Measurements from ENCODE around the gene KCND3. TPM values are rescaled to one million over a fixed set of nuclear protein-coding genes. Genes with fewer than 3 reads are reported as not detected.

KCND3 gene
- polyA plus RNA-seq, 1 donor from 2014 or later, result 7.8 TPM

DNA sequence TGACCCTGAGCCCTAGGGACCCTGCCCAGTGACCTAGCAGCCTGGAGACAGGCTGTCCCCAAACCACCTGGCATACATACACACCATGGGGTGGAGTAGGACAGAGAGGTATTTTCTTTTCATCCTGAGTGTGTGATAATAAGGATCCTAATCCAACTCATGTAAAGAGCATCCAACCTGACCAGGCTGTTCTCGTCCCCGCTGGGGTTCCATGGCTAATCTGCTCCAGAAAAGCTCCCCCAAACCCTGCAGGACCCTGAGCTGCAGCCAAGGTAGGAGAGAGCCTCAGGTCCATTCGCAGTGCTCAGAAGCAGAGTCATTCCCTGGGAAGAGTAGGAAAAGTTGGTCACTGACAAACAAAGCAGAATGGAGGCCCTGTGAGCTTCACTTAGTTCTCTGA, 31.4 kb downstream of the KCND3 start:
- Histone ChIP-seq H3K9me2 (ENCODE audit: insufficient read depth, low read length) (no peaks in the 10 kb centered on the region), H3K79me2 (replicated peaks; ENCODE audit: insufficient read depth, low read length) (no peaks in the 10 kb centered on the region), H2AFZ (ENCODE audit: low read depth, low read length) (no peak overlapping the region), H4K20me1 (ENCODE audit: insufficient read depth) (no peaks in the 10 kb centered on the region), H3K4me3 (ENCODE audit: low read length) (no peak overlapping the region), H3K9ac (ENCODE audit: low read length) (no peak overlapping the region), H3K36me3 (ENCODE audit: insufficient read depth, low read length) (no peaks in the 10 kb centered on the region), H3K27ac (ENCODE audit: low read length) (peak overlapping the region; percentile 12), H3F3A (ENCODE audit: insufficient read depth, low read length, poor library complexity, severe bottlenecking) (no peaks in the 10 kb centered on the region), H3K9me3 (ENCODE audit: low read length) (no peaks in the 10 kb centered on the region), H3K27me3 (ENCODE audit: insufficient read depth, low read depth, low read length) (no peaks in the 10 kb centered on the region), H3K4me2 (ENCODE audit: low read length) (no peak overlapping the region)
- TF ChIP-seq RAD21 (conservative IDR thresholded peaks at IDR 0.05) (no peak), MXI1 (conservative IDR thresholded peaks at IDR 0.05; ENCODE audit: poor library complexity, severe bottlenecking) (no peak), EP300 (conservative IDR thresholded peaks at IDR 0.05; ENCODE audit: poor library complexity, severe bottlenecking) (no peak)

DNA sequence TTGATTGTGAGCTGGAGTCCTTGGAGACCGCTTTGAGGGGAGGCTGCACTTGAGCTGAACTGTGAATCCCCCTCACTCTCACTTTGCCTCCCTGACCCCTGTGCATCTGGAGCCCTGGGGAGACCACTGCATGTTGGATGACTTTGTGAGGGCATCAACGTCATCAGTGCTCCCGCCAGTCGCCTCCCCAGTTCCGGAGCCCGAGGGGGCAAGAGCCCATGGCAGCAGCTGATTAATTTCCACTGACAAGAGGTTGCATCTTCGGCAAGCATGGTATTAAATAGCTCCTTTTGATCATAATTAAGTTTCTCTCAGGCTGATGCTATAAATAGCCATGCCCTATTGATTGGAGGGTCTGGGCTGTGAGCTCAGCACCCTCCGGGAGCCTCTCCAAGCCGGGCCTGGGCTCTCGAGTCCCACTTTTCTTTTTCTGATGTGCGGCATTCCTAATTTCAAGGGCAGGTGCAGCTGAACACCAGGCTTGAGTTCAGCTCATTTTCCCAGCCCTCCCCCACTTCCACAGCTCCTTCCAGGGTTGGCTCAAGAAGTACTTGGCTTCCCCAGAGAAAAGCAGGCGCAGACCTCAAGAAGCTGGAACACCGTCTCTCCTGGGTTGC, 33.2 kb downstream of the KCND3 start:
- Histone ChIP-seq H3K36me3 (ENCODE audit: insufficient read depth, low read length) (no peaks in the 10 kb centered on the region), H2AFZ (ENCODE audit: low read depth, low read length) (no peak overlapping the region), H3K27ac (ENCODE audit: low read length) (no peak overlapping the region), H3K9me3 (ENCODE audit: low read length) (no peaks in the 10 kb centered on the region), H3K27me3 (ENCODE audit: insufficient read depth, low read depth, low read length) (no peaks in the 10 kb centered on the region), H3K9ac (ENCODE audit: low read length) (no peak overlapping the region), H4K20me1 (ENCODE audit: insufficient read depth) (no peaks in the 10 kb centered on the region), H3K9me2 (ENCODE audit: insufficient read depth, low read length) (no peaks in the 10 kb centered on the region), H3K4me2 (ENCODE audit: low read length) (no peak overlapping the region), H3K79me2 (replicated peaks; ENCODE audit: insufficient read depth, low read length) (no peaks in the 10 kb centered on the region), H3F3A (ENCODE audit: insufficient read depth, low read length, poor library complexity, severe bottlenecking) (no peaks in the 10 kb centered on the region), H3K4me3 (ENCODE audit: low read length) (no peak overlapping the region)
- no peak for TF ChIP-seq POLR2AphosphoS5 (IDR thresholded peaks at IDR 0.05)
- TF ChIP-seq, protein P1, sequence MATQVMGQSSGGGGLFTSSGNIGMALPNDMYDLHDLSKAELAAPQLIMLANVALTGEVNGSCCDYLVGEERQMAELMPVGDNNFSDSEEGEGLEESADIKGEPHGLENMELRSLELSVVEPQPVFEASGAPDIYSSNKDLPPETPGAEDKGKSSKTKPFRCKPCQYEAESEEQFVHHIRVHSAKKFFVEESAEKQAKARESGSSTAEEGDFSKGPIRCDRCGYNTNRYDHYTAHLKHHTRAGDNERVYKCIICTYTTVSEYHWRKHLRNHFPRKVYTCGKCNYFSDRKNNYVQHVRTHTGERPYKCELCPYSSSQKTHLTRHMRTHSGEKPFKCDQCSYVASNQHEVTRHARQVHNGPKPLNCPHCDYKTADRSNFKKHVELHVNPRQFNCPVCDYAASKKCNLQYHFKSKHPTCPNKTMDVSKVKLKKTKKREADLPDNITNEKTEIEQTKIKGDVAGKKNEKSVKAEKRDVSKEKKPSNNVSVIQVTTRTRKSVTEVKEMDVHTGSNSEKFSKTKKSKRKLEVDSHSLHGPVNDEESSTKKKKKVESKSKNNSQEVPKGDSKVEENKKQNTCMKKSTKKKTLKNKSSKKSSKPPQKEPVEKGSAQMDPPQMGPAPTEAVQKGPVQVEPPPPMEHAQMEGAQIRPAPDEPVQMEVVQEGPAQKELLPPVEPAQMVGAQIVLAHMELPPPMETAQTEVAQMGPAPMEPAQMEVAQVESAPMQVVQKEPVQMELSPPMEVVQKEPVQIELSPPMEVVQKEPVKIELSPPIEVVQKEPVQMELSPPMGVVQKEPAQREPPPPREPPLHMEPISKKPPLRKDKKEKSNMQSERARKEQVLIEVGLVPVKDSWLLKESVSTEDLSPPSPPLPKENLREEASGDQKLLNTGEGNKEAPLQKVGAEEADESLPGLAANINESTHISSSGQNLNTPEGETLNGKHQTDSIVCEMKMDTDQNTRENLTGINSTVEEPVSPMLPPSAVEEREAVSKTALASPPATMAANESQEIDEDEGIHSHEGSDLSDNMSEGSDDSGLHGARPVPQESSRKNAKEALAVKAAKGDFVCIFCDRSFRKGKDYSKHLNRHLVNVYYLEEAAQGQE (IDR thresholded peaks at IDR 0.05; ENCODE audit: borderline replicate concordance), result no peak
- TF ChIP-seq, protein P2, sequence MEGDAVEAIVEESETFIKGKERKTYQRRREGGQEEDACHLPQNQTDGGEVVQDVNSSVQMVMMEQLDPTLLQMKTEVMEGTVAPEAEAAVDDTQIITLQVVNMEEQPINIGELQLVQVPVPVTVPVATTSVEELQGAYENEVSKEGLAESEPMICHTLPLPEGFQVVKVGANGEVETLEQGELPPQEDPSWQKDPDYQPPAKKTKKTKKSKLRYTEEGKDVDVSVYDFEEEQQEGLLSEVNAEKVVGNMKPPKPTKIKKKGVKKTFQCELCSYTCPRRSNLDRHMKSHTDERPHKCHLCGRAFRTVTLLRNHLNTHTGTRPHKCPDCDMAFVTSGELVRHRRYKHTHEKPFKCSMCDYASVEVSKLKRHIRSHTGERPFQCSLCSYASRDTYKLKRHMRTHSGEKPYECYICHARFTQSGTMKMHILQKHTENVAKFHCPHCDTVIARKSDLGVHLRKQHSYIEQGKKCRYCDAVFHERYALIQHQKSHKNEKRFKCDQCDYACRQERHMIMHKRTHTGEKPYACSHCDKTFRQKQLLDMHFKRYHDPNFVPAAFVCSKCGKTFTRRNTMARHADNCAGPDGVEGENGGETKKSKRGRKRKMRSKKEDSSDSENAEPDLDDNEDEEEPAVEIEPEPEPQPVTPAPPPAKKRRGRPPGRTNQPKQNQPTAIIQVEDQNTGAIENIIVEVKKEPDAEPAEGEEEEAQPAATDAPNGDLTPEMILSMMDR (IDR thresholded peaks at IDR 0.05; ENCODE audit: poor library complexity, severe bottlenecking), result no peak
- no peak for TF ChIP-seq EZH2 (IDR thresholded peaks at IDR 0.05; ENCODE audit: borderline replicate concordance, insufficient read depth, low read length, poor library complexity, severe bottlenecking)
- TF ChIP-seq SMC3 (conservative IDR thresholded peaks at IDR 0.05; ENCODE audit: poor library complexity), result no peak
- TF ChIP-seq MXI1 (conservative IDR thresholded peaks at IDR 0.05; ENCODE audit: poor library complexity, severe bottlenecking), result no peak

DNA sequence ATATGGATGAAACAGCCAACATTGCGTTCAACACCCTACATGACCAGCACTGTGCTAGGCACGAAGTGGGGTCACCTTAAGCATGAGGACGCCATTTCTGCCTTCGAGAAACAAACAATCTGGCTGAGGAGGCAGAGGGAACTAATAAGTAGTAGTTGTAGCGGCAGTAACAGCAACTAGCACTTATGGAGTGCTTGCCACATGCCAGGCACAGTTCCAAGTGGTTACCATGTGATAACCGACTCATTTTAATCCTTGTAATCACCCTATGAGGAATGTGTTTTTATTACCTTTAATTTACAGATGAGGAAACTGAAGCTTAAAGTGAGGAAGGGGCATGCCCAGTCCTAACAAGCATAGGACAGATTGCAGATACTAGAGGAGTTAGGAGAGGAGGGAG, 33.7 kb downstream of the KCND3 start:
- Histone ChIP-seq H2AFZ (ENCODE audit: low read depth, low read length) (no peak overlapping the region), H3K9me3 (ENCODE audit: low read length) (no peaks in the 10 kb centered on the region), H3K36me3 (ENCODE audit: insufficient read depth, low read length) (no peaks in the 10 kb centered on the region), H3F3A (ENCODE audit: insufficient read depth, low read length, poor library complexity, severe bottlenecking) (no peaks in the 10 kb centered on the region), H3K27ac (ENCODE audit: low read length) (no peak overlapping the region), H3K9me2 (ENCODE audit: insufficient read depth, low read length) (no peaks in the 10 kb centered on the region), H3K4me2 (ENCODE audit: low read length) (no peak overlapping the region), H4K20me1 (ENCODE audit: insufficient read depth) (no peaks in the 10 kb centered on the region), H3K4me3 (ENCODE audit: low read length) (no peak overlapping the region), H3K79me2 (replicated peaks; ENCODE audit: insufficient read depth, low read length) (no peaks in the 10 kb centered on the region), H3K27me3 (ENCODE audit: insufficient read depth, low read depth, low read length) (no peaks in the 10 kb centered on the region), H3K9ac (ENCODE audit: low read length) (no peak overlapping the region)
- TF ChIP-seq MXI1 (conservative IDR thresholded peaks at IDR 0.05; ENCODE audit: poor library complexity, severe bottlenecking) (no peak), EZH2 (IDR thresholded peaks at IDR 0.05; ENCODE audit: borderline replicate concordance, insufficient read depth, low read length, poor library complexity, severe bottlenecking) (no peak), TAF1 (IDR thresholded peaks at IDR 0.05; ENCODE audit: low read depth) (no peak), RAD21 (conservative IDR thresholded peaks at IDR 0.05) (no peak), SMC3 (conservative IDR thresholded peaks at IDR 0.05; ENCODE audit: poor library complexity) (no peak), EP300 (conservative IDR thresholded peaks at IDR 0.05; ENCODE audit: poor library complexity, severe bottlenecking) (no peak), POLR2AphosphoS5 (IDR thresholded peaks at IDR 0.05) (no peak)
- TF ChIP-seq, protein P2 (IDR thresholded peaks at IDR 0.05; ENCODE audit: poor library complexity, severe bottlenecking), result no peak
- TF ChIP-seq, protein P1 (IDR thresholded peaks at IDR 0.05; ENCODE audit: borderline replicate concordance), result no peak
